ENCODE results near the gene FABP3. TPM values are rescaled to one million over a fixed set of nuclear protein-coding genes. Genes with fewer than 3 reads are reported as not detected.

FABP3 gene
- total and polyA plus RNA-seq, 8 donors, result 7.6 to 73.5 (median 43.0) TPM; not detected in 1

DNA sequence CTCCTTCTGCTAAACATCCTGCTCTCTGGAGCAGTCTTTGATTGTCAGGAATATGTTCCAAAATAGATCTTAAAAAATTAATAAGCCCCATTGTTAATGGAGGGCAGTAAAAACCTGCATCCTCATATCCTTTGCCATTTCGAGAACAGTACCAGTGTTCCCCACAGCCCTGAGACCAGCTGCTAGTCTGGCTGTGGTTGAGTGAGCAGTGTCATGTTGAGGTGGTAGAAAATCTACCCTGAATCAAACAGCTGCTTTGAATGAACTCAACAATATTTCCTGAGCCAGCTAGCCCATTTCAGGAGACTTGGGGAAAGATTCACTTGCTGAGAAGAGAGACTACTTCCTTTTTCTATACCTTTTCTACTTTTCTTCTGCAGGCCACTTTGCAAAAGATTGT lies 24.4 kb downstream of the FABP3 start:
- 86 to 100% (median 89%) methylated on average over 1 of the region's 1 CpG for WGBS, 5 donors
- Histone ChIP-seq H3K9me3 (no peaks in the 10 kb centered on the region), H3K36me3 (peaks cover 19 to 79% (median 74%) of the 10 kb centered on the region in 4 donors), H3K4me1 (no peaks in the 10 kb centered on the region), H3K4me3 (no peak overlapping the region), H3K27me3 (no peaks in the 10 kb centered on the region), H3K27ac (no peak overlapping the region)
- TF ChIP-seq EP300 (IDR thresholded peaks at IDR 0.05) (no peak), POLR2AphosphoS5 (IDR thresholded peaks at IDR 0.05) (no peak), POLR2A (IDR thresholded peaks at IDR 0.05) (no peak)
- TF ChIP-seq, protein P1, sequence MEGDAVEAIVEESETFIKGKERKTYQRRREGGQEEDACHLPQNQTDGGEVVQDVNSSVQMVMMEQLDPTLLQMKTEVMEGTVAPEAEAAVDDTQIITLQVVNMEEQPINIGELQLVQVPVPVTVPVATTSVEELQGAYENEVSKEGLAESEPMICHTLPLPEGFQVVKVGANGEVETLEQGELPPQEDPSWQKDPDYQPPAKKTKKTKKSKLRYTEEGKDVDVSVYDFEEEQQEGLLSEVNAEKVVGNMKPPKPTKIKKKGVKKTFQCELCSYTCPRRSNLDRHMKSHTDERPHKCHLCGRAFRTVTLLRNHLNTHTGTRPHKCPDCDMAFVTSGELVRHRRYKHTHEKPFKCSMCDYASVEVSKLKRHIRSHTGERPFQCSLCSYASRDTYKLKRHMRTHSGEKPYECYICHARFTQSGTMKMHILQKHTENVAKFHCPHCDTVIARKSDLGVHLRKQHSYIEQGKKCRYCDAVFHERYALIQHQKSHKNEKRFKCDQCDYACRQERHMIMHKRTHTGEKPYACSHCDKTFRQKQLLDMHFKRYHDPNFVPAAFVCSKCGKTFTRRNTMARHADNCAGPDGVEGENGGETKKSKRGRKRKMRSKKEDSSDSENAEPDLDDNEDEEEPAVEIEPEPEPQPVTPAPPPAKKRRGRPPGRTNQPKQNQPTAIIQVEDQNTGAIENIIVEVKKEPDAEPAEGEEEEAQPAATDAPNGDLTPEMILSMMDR (IDR thresholded peaks at IDR 0.05), result no peak
- intact Hi-C loops (cut with DNase I; ENCODE audit: low total_unique reads), result no loop called here
- DNase-seq, result no peak

DNA sequence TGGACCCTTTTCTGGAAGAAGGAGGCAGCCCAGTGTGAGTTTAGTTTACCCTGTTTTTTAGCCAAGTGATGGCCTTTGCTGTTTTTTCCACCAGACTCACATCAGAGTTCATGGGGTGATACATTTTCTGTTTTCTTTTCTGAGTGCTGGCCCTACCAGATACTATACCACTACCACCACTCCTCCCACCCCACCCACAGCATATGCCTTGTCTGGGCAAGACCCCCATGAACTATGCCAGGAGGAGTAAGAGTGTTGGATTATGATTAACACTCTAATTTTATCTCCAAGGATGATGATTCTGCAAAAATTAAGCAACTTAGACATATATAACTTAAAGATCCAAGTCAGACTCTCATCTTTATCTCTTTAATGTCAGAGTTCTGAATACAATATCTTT lies 26.1 kb downstream of the FABP3 start:
- TF ChIP-seq, protein P1 (IDR thresholded peaks at IDR 0.05), result no peak
- TF ChIP-seq POLR2AphosphoS5 (IDR thresholded peaks at IDR 0.05) (no peak), POLR2A (IDR thresholded peaks at IDR 0.05) (no peak), EP300 (IDR thresholded peaks at IDR 0.05) (no peak)
- intact Hi-C loops (cut with DNase I; ENCODE audit: low total_unique reads), result no loop called here
- Histone ChIP-seq H3K36me3 (peaks cover 18 to 78% (median 70%) of the 10 kb centered on the region in 4 donors), H3K4me3 (no peak overlapping the region), H3K27me3 (no peaks in the 10 kb centered on the region), H3K4me1 (no peaks in the 10 kb centered on the region), H3K9me3 (no peaks in the 10 kb centered on the region), H3K27ac (no peak overlapping the region)
- no peak for DNase-seq

DNA sequence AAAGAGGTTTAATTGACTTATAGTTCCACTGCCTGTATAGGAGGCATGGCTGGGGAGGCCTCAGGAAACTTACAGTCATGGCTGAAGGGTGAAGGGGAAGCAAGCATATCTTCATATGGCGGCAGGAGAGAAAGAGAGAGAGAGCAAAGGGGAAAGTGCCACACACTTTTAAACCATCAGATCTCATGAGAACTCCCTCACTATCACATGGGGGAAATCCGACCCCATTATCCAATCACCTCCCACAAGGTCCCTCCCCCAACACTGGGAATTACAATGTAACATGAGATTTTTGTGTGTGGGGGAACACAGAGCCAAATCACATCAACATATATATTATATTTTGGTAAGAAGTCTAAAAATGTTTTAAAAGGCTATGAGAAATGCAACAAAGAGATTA lies 27.2 kb downstream of the FABP3 start:
- H3K36me3 ChIP-seq, result peaks cover 14 to 69% (median 59%) of the 10 kb centered on the region in 4 donors
- no peaks in the 10 kb centered on the region for H3K27me3 ChIP-seq
- no peaks in the 10 kb centered on the region for H3K9me3 ChIP-seq
- TF ChIP-seq EP300 (IDR thresholded peaks at IDR 0.05) (no peak), POLR2A (IDR thresholded peaks at IDR 0.05) (no peak), POLR2AphosphoS5 (IDR thresholded peaks at IDR 0.05) (no peak)
- TF ChIP-seq, protein P1 (IDR thresholded peaks at IDR 0.05), result no peak
- DNase-seq, result no peak
- WGBS, 5 donors, result 88 to 96% (median 90%) methylated on average over 2 of the region's 2 CpGs
- no peak overlapping the region for H3K27ac ChIP-seq
- H3K4me3 ChIP-seq, result no peak overlapping the region
- intact Hi-C loops (cut with DNase I; ENCODE audit: low total_unique reads), result no loop called here
- no peaks in the 10 kb centered on the region for H3K4me1 ChIP-seq

DNA sequence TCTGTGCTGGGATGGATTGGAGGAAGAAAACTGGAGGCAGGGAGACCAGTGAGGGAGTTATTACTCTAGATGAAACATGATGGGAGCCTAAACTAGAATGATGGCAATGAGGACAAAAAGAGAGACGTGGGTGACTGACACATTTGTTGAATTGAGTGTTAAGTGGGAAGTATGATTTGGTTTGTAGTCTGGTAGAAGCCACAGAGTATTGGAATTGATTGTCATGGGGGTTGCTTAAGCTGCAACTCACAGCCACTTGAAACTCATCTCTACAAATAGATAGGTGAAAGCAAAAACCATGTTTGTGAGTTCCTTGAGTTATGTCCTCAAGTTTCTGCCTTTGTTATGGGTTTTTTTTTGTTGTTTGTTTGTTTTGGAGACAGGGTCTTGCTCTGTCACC lies 28.4 kb downstream of the FABP3 start:
- intact Hi-C loops (cut with DNase I; ENCODE audit: low total_unique reads), result no loop called here
- no peak for DNase-seq
- peaks cover 13 to 68% (median 56%) of the 10 kb centered on the region in 4 donors for H3K36me3 ChIP-seq
- 0 to 91% (median 35%) methylated on average over 1 of the region's 1 CpG for WGBS, 5 donors
- H3K27ac ChIP-seq, result no peak overlapping the region
- TF ChIP-seq POLR2AphosphoS5 (IDR thresholded peaks at IDR 0.05) (no peak), EP300 (IDR thresholded peaks at IDR 0.05) (no peak), POLR2A (IDR thresholded peaks at IDR 0.05) (no peak)
- TF ChIP-seq, protein P1 (IDR thresholded peaks at IDR 0.05), result no peak
- no peaks in the 10 kb centered on the region for H3K9me3 ChIP-seq
- no peaks in the 10 kb centered on the region for H3K27me3 ChIP-seq
- H3K4me3 ChIP-seq, result no peak overlapping the region
- no peaks in the 10 kb centered on the region for H3K4me1 ChIP-seq
